Keratinocyte (primary cell): ENCODE data around the gene CBX8.

ENCODE experiments used
- EZH2 ChIP-seq: IDR thresholded peaks from one replicate; pipeline ENCODE4 v1.6.1; 2012; ENCODE audit warnings: inconsistent platforms, mild to moderate bottlenecking, low read length, moderate library complexity
- TF ChIP-seq, protein P1 (sequence below), 3 experiments: IDR thresholded peaks in 1 of 3; conservative IDR thresholded peaks in 1 of 3; optimal IDR thresholded peaks in 1 of 3; 2 replicates in 2 of 3; 3 replicates in 1 of 3; pipeline versions ENCODE3 to v1.5.1; 2011; ENCODE audit warnings: low read length in 3 of 3, mild to moderate bottlenecking in 3 of 3, moderate library complexity in 2 of 3, control low read depth in 1 of 3, inconsistent platforms in 1 of 3; ENCODE audit not compliant: insufficient read depth in 2 of 3; ENCODE audit errors: extremely low read depth in 1 of 3

DNA sequence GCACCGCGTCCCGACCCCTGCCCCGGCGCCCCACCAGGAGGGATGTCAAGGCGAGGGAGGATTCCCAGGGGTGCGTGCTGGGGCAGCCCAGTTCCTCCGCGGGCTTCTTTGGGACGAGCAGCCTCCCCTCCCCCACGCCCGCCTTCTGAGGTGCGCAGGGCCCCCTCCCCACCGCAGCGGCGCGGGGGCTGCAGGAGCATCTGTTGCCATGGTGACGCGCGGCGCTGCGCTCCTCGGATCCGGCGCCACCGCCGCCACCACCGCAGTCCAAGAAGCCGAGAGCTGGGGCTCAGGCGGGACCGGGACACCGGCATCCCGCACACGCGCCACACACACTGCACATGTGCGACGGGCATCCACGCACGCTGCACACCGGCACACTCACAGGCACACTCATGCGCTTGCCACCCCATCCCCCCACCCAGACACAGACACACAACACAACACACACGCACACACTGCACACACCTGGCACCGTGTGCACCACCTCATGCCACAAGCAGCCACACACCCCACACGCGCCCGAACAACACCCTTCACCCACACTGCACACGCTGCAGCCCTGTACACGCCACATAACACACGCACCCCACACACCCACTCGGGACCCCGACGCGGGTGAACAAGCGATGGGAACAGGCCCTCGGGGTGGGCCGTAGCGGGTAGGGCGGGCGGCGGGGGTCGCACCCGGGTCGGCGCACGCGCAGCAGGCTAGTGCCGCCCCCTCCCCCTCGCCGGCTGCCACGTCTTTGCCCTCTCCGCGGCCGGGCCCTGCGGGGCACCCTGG is 49.2 kb downstream of the CBX8 start:
- TF ChIP-seq, protein P1, sequence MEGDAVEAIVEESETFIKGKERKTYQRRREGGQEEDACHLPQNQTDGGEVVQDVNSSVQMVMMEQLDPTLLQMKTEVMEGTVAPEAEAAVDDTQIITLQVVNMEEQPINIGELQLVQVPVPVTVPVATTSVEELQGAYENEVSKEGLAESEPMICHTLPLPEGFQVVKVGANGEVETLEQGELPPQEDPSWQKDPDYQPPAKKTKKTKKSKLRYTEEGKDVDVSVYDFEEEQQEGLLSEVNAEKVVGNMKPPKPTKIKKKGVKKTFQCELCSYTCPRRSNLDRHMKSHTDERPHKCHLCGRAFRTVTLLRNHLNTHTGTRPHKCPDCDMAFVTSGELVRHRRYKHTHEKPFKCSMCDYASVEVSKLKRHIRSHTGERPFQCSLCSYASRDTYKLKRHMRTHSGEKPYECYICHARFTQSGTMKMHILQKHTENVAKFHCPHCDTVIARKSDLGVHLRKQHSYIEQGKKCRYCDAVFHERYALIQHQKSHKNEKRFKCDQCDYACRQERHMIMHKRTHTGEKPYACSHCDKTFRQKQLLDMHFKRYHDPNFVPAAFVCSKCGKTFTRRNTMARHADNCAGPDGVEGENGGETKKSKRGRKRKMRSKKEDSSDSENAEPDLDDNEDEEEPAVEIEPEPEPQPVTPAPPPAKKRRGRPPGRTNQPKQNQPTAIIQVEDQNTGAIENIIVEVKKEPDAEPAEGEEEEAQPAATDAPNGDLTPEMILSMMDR (optimal IDR thresholded peaks at IDR 0.05 in 1 of 3, IDR thresholded peaks at IDR 0.05 in 1 of 3, conservative IDR thresholded peaks at IDR 0.05 in 1 of 3; ENCODE audit: extremely low read depth in 1 of 3, insufficient read depth in 2 of 3, low read length in 3 of 3) = no peak
- TF ChIP-seq EZH2 = peak; percentile 99
